Measurements from ENCODE around the gene ADSS1. TPM values are rescaled to one million over a fixed set of nuclear protein-coding genes. Genes with fewer than 3 reads are reported as not detected.
"Not testable (repeated sequence)": the region's sequence is repeated elsewhere in the genome, so short reads cannot be mapped to it uniquely, and the experiment has no call there.

Gene ADSS1
- total RNA-seq, 1 experiment from 2014 or later, result 9.9 TPM

DNA sequence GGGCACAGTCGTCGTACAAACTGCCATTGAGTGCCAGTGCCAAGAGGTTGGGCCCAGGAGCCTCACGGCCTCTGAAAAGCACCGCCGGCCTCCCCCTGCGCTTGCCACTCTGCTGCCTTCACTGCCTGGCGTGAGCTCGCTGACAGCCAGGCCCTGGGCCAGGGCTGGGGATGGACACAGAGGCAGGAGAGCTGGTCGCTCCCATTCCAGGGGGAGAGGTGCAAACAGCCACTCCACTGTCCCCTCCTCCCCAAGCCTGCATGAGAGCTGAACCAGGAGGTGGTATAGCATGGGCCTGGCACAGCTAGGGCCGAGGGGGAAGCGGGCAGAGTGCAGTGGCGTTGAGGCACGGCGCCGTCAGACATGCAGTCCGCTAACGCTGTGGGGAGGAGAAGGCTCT, 4.6 kb downstream of the ADSS1 start (continued):
- TF ChIP-seq, protein P1, sequence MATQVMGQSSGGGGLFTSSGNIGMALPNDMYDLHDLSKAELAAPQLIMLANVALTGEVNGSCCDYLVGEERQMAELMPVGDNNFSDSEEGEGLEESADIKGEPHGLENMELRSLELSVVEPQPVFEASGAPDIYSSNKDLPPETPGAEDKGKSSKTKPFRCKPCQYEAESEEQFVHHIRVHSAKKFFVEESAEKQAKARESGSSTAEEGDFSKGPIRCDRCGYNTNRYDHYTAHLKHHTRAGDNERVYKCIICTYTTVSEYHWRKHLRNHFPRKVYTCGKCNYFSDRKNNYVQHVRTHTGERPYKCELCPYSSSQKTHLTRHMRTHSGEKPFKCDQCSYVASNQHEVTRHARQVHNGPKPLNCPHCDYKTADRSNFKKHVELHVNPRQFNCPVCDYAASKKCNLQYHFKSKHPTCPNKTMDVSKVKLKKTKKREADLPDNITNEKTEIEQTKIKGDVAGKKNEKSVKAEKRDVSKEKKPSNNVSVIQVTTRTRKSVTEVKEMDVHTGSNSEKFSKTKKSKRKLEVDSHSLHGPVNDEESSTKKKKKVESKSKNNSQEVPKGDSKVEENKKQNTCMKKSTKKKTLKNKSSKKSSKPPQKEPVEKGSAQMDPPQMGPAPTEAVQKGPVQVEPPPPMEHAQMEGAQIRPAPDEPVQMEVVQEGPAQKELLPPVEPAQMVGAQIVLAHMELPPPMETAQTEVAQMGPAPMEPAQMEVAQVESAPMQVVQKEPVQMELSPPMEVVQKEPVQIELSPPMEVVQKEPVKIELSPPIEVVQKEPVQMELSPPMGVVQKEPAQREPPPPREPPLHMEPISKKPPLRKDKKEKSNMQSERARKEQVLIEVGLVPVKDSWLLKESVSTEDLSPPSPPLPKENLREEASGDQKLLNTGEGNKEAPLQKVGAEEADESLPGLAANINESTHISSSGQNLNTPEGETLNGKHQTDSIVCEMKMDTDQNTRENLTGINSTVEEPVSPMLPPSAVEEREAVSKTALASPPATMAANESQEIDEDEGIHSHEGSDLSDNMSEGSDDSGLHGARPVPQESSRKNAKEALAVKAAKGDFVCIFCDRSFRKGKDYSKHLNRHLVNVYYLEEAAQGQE (IDR thresholded peaks at IDR 0.05; ENCODE audit: low read depth), result no peak
- TF ChIP-seq SRF (IDR thresholded peaks at IDR 0.05; ENCODE audit: low read depth) (no peak), CEBPB (IDR thresholded peaks at IDR 0.05; ENCODE audit: low read depth) (no peak), ZFX (IDR thresholded peaks at IDR 0.05) (no peak)

DNA sequence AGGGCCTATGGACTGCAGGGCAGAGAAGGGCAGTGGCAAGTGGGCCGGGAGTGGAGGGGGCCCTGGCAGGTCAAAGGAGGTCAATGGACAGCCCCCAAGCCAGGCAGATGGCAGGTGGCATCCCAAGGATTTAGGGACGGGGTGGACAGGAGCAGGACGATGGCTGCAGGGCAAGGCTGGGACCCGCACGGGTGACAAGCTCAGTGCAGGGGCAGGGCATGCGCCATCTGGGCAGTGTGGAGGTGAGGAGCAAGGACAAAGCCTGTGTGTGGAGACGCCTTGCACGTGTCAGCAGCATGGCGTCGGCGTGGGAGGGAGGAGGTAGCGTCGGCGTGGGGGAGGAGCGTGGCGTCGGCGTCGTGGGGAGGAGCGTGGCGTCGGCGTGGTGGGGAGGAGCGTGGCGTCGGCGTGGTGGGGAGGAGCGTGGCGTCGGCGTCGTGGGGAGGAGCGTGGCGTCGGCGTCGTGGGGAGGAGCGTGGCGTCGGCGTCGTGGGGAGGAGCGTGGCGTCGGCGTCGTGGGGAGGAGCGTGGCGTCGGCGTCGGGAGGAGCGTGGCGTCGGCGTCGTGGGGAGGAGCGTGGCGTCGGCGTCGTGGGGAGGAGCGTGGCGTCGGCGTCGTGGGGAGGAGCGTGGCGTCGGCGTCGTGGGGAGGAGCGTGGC, 5.3 kb downstream of the ADSS1 start:
- H3K9me2 ChIP-seq (ENCODE audit: insufficient read depth); RAD21 ChIA-PET (ENCODE audit: low non-redundant PET in 1 of 2, low total read pairs in 2 of 2, uncharacterized antibody in 2 of 2, unreplicated experiment in 2 of 2); ATAC-seq; H3K9me3 ChIP-seq (ENCODE audit: control insufficient read depth in 1 of 2, insufficient read depth in 1 of 2, low read depth in 1 of 2, low read length in 2 of 2); BruUV-seq (replicated peaks); H2AFZ ChIP-seq (ENCODE audit: low read depth, low read length, poor library complexity, severe bottlenecking); H3K27ac ChIP-seq (ENCODE audit: low read depth, low read length); CTCF ChIA-PET; DNase-seq (ENCODE audit: low read depth, low spot score); POLR2A ChIA-PET; H3K9ac ChIP-seq (ENCODE audit: low read length); H4K20me1 ChIP-seq (ENCODE audit: insufficient read depth); H3K27me3 ChIP-seq (ENCODE audit: insufficient read depth, low read length); H3K79me2 ChIP-seq (ENCODE audit: insufficient read depth, low read length); H3K4me3 ChIP-seq (replicated peaks in 1 of 2; ENCODE audit: low read depth in 1 of 2, low read length in 2 of 2); intact Hi-C loops (cut with micrococcal nuclease); H3K4me2 ChIP-seq (ENCODE audit: low read length); H3K36me3 ChIP-seq (ENCODE audit: control insufficient read depth in 1 of 2, insufficient read depth in 2 of 2, low read length in 2 of 2): not testable (repeated sequence)
- peaks cover 26 to 30% of the 10 kb centered on the region in 2 experiments for H3K4me1 ChIP-seq (ENCODE audit: control insufficient read depth in 1 of 2, insufficient read depth in 2 of 2, low read length in 2 of 2)
